Limb (tissue), 2 donors: ENCODE results near the gene SOCS1.
"Not testable (repeated sequence)": the region's sequence is repeated elsewhere in the genome, so short reads cannot be mapped to it uniquely, and the experiment has no call there.

Experiments used
- DNase-seq, 2 donors: peaks; one replicate each; pipeline ENCODE4 v3.0.0-alpha.2; 2016; ENCODE audit errors: extremely low spot score in 2 of 2

Gene SOCS1, protein sequence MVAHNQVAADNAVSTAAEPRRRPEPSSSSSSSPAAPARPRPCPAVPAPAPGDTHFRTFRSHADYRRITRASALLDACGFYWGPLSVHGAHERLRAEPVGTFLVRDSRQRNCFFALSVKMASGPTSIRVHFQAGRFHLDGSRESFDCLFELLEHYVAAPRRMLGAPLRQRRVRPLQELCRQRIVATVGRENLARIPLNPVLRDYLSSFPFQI

DNA sequence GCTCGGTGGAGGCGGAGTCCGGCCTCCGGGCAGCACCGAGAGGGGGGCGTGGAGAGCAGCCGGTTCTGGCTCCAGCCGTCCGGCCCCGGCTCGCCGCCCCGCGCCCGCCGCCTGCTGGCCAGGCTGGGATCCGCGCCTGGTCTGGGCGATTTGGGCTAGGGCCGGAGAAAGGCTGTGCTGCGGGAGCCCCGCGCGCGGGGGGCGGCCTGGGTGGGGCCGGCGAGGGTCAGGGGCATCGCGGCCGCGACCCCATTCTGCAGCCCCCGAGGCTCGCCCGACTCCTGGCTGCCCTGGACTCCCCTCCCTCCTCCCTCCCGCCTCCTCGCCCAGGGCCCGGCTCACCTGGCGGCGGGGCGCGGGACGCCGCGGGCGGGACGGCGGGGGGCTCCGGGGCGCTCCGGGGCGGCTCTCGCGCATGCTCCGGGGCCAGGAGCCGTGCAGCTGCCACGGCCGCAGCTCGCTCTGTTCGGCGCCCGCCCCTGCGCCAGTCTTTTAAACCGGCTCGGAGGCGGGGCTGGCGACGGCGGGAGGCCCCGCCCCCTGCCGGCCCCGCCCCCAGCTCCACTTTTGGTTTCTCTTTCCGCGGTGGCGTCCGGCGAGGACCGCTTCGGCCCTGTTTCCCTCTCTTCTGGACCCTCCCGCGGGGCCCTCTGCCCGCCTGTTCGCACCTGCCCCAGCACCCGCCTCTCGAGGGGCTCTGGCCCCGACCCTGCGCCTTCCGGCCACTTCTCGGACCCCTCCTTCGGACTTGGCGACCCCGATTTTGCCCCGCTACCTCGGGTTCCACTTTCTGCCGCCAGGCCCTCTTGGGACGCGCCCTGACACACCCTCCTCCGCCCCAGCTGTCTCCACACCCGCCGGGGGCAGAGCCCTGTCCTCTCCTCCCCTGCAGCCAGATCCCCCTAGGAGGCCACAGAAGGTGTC, at the start of gene SOCS1:
Gene SOCS1, minus strand, starts transcription at position 468 of the 924 bp plus-strand sequence. CDS start 726 bp downstream, outside the sequence.
- peak; percentile 87 to 94 for DNase-seq

DNA sequence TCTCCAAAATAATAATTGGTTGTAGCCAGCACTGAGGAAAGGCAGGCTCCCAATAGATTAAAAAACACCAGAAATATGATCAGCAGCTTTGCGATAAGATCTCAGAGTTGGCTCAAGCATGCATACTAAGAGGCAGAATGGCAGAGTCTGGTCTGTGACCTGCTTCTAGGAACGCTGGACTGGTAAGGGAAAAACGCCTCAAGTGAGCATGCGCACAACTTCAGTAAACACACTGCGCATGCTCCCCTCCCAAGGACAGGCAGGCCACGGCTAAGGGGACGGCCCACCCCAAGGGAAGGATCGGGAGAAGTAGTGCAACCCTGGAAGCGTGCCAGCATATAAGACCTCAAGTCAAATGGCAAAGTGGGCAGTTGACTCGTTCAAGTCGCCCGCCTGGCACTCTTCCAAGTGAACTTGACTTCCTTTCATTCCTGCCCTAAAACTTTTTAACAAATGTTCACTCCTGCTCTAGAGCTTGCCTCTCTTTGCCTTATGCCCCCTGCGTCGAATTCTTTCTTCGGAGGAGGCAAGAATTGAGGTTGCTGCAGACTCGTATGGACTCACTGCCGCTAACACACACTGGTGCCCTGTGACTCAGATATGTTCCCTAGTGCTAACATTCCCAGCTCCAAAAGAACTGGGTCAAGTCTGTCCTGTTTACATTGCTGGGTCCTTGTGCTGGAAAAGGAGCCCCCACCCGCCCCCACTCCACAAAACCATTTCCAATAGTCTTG, 47.6 kb upstream of the SOCS1 start:
- no peak for DNase-seq

DNA sequence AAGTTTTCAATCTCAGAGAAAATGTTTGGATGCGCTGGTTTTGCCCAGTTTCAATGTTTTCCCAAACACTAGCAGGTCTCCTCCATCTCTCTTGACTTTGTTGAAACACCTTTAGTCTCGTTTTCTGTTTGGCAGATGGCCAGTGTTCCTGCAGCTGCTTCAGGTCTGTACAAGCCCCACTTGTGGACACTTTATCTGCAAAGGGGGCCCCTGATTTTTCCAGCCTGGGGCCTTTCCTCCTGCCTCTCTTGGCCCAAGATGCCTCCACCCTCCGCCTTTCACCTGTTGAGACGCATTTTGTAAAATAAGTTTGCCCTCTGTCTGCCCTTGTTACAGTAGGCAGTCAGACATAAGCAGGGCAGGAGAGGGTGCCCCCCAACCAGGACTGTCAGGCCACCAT, 47.0 kb upstream of the SOCS1 start:
- DNase-seq: no peak

DNA sequence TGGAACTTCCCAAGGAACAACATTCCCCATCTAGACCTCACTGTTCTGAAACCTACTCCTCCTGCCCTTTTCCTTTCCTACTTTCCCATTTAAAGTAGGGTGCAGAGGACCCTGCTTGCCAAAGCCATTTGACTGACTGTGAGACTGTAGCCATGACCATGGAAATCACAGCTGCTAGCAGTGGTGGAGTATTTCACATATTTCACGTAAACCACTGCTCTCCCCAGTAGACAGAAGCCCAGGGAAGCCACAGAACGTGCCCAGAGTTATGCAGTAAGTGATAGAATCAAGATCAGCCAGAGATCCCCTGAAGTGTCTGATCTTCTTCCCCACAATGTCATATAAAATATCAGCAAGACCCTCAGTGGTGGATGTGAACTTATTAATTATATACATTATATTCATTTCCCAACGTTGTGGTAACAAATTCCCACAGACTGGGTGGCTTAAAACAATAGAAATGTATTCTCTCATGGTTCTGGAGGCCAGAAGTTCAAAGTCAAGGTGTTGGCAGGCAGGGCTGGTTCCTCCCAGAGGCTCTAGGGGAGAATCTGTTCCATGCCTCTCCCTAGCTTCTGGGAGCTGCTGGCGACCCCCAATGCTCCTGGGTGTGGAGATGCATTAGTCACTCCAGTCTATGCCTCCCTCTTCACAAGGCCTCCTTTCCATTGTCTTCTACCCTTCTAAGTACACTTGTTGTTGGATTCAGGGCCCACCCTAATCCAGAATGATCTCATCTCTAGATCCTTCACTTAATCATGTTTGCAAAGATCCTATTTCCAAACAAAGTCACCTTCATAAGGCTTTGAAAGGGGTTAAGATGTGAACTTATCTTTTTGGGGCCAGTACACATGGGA, 45.9 kb upstream of the SOCS1 start:
- DNase-seq: no peak

DNA sequence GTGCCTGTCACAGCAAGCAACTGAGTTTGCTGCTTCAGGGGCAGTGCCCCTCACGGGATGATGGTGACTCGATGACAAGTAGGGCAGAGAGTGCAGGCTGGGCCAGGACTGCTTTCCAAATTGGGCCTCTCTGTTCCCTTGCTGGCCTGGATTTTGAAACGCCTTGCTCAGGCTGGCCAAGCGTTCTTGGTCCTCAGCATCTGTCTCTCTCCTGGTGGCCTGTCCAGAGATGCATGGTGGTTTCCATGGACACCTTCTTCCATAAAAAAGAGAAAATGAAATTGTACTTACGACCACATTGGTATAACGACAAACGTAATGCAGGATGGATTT, 44.5 kb upstream of the SOCS1 start:
- no peak for DNase-seq

DNA sequence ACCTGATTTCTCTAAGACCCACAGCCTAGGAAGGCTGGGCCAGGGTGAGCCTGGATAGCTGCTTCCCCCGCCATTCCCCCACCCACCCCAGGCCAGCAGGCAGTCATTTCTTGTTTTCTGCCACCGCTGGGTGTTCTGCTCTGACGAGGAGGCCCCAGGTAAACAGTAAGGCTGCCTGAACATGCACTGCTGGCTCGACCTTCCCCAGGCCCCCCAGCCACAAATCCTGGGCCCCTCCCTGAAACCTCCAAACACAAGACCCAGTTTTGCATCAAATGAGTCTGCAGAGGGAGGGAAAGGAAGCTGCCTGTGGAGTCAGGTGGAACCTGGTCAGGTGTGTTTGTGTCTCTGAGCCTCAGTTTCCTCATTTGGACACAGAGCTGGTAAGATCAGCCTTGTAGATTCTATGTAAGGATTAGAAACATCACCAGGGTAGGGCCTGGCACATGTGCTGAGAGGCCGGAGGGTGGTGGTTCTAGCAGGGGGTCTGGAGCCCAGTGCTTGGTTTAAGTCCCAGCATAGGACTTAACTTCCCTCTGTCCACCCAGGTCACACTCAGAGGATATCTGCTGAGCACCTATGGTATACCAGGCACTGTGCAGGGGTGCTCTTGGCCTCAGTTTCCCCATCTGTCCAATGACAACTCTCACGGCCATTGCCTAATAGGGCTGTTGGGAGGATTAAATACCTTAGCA, 44.0 kb upstream of the SOCS1 start:
- no peak for DNase-seq

DNA sequence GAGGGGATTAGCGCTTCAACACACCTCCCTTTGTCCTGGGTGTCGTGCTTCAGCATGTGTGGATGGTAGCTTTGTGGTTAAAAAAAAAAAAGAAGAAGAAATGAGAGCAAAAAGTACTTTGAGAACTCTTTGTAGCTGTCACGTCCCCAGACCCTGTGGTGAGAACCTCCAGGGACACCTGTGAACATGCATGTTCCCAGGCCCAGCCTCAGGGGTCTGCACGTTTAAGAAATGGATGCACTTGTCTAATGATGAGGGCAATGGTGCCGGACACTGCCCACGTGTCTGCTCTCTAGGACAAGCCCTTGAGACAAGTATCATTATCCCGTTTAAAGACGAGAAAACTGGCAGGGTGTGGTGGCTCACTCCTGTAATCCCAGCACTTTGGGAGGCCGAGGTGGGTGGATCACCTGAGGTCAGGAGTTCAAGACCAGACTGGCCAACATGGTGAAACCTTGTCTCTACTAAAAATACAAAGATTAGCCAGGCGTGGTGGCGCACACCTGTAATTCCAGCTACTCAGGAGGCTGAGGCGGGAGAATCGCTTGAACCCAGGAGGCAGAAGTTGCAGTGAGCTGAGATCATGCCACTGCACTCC, 43.0 kb upstream of the SOCS1 start:
- DNase-seq: not testable (repeated sequence)

DNA sequence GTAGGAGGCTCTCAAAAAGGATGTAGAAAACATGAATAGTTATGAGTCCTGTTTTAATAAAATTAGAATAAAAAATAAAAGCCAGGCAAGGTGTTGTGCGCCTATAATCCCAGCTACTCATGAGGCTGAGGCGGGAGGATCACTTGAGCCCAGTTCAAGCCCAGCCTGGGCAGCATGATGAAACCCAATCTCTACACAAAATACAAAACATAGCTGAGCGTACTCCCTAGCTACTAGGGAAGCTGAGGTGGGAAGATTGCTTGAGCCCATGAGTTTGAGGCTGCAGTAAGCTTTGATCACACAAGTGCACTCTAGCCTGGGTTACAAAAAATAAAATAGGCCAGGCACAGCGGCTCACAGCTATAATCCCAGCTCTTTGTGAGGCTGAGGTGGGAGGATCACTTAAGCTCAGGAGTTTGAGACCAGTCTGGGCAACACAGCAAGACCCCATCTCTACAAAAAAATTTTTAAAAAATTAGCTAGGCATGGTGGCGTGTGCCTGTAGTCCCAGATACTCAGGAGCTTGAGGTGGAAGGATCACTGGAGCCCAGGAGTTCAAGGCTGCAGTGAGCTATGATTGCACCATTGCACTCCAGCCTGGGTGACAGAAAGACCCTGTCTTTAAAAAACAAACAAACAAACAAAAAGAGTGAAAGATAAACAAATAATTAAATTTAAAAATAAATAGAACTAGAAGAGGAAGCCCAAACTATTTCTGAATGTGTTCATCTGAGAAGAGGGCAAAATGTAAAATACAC, 42.3 kb upstream of the SOCS1 start:
- no peak for DNase-seq

DNA sequence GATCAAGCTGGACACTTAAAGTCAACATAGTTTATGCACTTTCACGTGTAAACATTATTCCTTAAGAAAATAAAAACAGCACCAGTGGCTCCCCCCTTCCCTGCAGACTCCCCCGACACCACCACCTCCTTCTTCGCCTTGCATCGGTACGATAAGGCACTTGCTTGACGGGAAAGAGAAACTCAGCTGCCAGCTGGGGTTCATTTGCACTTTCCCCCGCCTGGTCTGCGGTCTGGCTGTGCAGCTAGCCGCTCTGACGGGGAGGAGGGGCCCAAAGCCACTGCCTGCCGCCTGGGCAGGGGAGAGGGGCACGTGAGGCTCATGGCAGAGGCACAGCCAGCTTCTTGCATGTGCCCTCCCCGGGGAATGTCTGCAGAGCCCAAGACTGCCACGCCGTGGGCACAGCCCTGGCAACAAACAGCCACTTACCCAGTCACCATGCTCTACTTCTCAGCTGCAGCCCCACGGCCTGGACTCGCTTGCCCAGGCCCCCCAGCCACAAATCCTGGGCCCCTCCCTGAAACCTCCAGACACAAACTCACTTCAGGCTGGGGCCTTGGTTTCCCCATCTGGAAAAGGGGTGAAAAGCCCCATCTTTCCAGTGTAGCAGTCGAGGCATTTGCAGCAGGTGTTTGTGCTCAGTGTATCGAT, 41.6 kb upstream of the SOCS1 start:
- peak; percentile 53 to 67 for DNase-seq

DNA sequence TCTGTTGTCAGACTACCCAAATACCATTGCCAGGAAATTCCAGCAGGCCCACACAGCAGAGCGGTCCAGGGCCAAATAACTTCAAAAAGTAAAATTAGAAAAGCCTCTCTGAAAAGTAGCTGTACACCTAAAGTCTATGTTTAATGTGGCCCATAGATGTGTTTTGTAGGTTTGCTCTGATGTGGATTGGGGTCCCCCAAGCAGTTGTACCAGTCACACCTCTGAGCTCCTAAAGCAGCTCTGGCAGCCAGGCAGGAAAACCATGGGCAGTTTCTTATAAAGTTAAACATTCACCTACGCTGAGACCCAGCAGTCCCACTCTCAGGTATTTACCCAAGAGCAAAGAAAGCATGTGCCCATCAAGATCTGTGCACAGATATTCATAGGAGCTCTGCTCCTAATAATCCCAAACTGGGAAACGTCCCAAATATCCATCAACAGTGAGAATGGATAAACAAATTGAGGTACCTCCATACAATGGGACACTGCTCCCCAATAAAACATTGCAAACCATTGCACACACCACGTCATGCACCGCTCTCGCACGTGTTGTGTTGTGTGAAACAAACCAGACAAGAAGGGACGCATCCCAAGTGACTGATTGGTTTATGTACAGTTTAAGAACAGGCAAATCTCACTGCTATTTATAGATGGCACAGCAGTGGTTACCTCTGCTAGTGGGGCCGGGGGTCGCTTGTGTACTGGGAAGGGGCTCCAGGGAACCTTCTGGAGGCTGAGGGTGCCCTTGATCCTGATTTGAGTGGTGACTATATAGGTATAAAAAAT, 40.9 kb upstream of the SOCS1 start:
- DNase-seq: no peak

DNA sequence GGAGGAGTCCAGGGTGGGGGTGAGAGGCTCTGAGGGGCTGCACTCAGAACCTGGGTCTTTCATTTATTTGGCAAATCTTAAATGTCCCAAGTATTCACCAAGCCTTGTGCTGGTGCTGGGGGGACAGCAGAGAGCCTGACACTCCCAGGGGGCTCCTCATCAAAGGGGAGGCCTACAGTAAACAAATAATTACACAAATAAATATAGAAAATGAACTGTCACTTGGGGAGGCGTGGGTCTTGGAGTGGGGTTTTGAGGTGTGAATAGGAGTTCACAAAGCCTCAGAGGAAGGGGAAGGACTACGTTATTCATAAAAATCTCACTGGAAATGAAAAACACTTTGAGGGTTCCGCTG, 40.3 kb upstream of the SOCS1 start:
- DNase-seq: no peak

DNA sequence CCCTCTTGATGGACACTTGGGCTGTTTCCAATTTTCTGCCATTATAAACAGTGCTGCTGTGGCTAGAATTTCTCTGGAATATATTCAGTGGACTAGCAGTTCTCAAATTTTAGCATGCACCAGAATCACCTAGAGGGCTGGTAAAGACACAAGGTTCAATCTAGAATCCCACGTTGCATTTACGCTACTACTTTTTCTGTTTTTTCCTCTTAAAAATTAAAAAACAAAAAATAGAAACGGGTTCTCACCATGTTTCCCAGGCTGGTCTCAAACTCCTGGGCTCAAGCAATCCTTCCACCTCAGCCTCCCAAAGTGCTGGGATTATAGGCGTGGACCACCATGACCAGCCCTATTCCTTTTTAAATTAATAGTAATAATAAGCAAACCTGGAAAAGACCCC, 39.7 kb upstream of the SOCS1 start:
- DNase-seq: no peak

DNA sequence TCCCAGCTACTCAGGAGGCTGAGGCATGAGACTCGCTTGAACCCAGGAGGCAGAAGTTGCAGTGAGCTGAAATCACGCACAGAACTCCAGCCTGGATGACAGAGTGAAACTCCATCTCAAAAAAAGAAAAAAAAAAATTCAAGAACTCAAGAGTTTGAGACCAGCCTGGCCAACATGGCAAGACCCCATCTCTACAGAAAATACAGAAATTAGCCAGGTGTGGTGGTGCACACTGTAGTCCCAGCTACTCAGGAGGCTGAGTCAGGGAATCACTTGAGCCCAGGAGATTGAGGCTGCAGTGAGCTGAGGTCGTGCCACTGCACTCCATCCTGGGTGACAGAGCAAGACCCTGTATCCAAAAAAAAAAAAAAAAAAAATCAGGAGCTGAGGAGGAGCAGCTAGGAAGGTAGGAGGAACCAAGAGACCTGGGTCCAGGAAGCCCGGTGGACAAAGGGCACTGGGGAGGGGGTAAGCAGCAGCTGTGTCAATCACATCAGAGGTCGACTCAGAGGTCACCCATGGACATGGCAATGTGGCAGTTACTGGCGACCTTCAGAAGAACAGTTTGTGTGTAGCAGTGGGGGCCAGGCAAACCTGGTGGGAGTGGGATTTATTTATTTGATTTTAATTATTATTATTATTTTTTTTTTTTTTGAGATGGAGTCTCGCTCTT, 36.2 kb upstream of the SOCS1 start:
- DNase-seq: no peak

DNA sequence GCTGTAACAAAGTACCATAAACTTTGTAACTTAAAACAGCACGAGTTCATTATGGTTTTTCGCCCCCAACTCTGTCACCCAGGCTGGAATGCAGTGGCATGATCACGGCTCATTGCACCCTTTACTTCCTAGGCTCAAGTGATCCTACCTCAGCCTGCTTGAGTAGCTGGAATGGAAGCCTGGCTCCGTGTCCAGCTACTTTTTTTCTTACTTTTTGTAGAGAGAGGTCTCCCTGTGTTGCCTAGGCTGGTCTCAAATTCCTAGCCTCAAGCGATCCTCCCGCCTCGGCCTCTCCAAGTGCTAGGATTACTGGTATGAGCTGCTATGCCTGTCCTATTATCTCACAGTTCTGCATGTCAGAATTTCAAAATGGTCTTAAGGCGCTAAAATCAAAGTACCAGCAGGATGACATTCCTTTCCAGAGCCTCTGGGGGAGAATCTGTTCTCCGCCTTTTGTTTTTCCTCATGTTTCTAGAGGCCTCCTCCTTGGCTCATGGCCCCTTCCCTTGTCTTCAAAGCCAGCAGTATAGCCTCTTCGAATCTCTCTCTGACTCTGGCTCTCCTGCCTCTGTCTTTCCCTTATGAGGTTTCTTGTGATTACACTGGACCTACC, 35.2 kb upstream of the SOCS1 start:
- DNase-seq: no peak

DNA sequence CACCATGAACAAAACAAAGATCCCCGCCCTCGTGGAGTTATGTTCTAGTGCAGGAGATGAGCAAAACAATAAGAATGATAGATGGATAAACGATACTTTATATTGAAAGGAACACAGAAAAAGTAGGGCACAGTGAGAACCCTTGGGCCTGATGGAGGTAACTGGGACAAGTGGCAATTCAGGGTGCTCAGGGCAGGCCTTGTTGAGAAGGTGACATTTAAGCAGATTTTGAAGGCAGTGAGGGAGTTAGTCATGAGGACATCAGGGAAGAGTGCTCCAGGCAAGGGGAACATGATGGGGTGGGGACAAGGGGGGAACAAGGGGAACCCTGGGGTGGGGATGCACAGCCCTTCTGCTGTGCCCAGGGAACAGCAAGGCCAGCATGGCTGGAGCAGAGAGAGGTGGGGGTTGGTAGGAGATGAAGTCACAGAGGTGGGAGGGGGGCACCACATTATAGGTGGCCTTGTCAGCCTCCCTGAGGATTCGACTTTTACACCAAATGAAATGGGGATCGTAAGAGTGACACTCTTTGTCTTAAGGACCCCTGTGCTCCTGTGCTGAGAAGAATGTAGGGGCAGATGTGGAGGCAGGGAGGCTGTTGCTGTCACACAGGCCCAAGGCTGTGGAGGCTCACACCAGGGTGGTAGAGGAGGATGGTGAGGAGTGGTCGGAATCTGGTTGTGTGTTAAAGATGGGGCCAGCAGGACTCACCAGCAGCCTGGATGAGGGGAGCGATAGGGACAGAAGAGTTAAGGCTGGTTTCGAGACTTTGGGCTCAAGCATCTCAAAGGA, 34.3 kb upstream of the SOCS1 start:
- DNase-seq: no peak

DNA sequence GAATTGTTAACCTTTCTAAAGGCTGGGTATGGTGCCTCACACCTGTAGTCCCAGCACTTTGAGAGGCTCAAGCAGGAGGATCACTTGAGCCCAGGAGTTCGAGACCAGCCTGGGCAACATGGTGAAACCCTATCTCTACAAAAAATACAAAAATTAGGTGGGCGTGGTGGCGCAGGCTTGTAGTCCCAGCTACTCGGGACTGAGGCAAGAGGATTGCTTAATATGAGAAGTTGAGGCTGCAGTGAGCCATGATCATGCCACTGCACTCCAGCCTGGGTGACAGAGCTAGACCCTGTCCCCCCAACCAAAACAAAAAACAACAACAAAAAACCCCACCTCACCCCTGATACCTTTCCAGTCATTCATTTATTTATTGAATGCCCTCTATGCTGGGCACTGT, 33.7 kb upstream of the SOCS1 start:
- DNase-seq: not testable (repeated sequence)

DNA sequence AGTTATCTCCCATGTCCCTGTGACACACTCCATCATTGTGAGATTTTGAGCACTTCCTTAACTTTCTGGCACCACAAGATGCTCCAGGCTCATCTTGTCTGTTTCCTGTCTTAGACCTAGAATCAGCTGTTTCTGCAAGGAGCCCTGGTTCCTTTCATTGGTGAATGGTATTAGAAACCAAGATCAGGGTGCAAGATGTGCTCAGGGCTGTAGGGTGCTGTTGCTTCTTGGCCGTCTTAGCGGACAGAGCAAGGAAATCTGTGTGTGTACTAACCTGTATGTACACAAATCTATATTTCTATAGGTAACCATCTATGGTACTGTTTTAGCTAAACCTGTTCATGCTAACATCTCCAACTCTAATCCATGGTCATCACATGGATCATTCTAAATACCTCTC, 33.2 kb upstream of the SOCS1 start:
- DNase-seq: no peak
